Progenitor cell of endocrine pancreas (in vitro differentiated cells): ENCODE results near the gene ARID1B. TPM values are rescaled to one million over a fixed set of nuclear protein-coding genes. Genes with fewer than 3 reads are reported as not detected.

Experiments
- DNase-seq: peaks from one replicate; pipeline ENCODE4 v3.0.0; 2021; ENCODE audit warnings: low spot score; ENCODE audit not compliant: unreplicated experiment
- H3K27ac Mint-ChIP-seq: 2 replicates; pipeline ENCODE4 v1.8.0; 2021; ENCODE audit warnings: mild to moderate bottlenecking, moderate library complexity, mixed read lengths
- H3K27me3 Mint-ChIP-seq: 2 replicates; pipeline ENCODE4 v1.8.0; 2021; ENCODE audit warnings: mixed read lengths
- H3K36me3 Mint-ChIP-seq: 2 replicates; pipeline ENCODE4 v1.8.0; 2022; ENCODE audit warnings: mixed read lengths; ENCODE audit not compliant: insufficient read depth
- H3K4me1 Mint-ChIP-seq: 2 replicates; pipeline ENCODE4 v1.8.0; 2021; ENCODE audit warnings: low read depth, mixed read lengths
- H3K4me3 Mint-ChIP-seq: 2 replicates; pipeline ENCODE4 v1.8.0; 2021; ENCODE audit warnings: low read depth, mild to moderate bottlenecking, moderate library complexity, mixed read lengths
- H3K9me3 Mint-ChIP-seq: 2 replicates; pipeline ENCODE4 v1.8.0; 2021; ENCODE audit warnings: low read depth, mixed read lengths
- total RNA-seq: library from RNA; stranded (reverse); gene quantifications from 2 replicates; pipeline ENCODE4 v1.2.1, GENCODE V29; 2021
- TF ChIP-seq, protein P1 (sequence below): fragments of 200-600 bp; sonication (generic); IDR thresholded peaks from one replicate; pipeline ENCODE4 v1.5.0; 2021; ENCODE audit warnings: antibody characterized with exemption, mild to moderate bottlenecking; ENCODE audit not compliant: unreplicated experiment

ARID1B gene
- total RNA-seq, 1 donor from 2014 or later = 152 TPM

DNA sequence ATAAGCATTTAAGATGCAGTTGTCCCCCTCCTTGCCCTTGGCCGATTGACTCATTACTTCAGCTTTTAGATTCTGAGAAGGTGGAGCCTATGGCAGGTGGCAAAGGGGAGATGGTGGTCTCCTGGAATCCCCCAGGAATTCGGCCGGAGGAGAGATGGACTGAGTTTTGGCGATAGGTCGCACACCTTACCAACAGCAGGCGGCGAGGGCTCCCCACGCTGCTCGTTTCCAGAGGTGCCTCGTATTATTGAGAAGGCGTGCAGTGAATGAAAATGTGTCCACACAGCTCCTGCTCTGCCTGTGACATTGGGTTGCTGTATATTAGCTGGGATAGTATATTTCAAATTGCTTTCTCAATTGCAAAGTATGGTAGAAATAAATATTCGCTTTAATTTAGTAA is 224.5 kb downstream of the ARID1B start:
- Mint-ChIP-seq H3K4me1 (peaks cover 12% of the 10 kb centered on the region), H3K36me3 (peaks cover 3% of the 10 kb centered on the region), H3K27me3 (no peaks in the 10 kb centered on the region), H3K27ac (no peak overlapping the region), H3K9me3 (no peaks in the 10 kb centered on the region), H3K4me3 (no peak overlapping the region)
- TF ChIP-seq, protein P1, sequence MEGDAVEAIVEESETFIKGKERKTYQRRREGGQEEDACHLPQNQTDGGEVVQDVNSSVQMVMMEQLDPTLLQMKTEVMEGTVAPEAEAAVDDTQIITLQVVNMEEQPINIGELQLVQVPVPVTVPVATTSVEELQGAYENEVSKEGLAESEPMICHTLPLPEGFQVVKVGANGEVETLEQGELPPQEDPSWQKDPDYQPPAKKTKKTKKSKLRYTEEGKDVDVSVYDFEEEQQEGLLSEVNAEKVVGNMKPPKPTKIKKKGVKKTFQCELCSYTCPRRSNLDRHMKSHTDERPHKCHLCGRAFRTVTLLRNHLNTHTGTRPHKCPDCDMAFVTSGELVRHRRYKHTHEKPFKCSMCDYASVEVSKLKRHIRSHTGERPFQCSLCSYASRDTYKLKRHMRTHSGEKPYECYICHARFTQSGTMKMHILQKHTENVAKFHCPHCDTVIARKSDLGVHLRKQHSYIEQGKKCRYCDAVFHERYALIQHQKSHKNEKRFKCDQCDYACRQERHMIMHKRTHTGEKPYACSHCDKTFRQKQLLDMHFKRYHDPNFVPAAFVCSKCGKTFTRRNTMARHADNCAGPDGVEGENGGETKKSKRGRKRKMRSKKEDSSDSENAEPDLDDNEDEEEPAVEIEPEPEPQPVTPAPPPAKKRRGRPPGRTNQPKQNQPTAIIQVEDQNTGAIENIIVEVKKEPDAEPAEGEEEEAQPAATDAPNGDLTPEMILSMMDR = no peak
- DNase-seq = no peak

DNA sequence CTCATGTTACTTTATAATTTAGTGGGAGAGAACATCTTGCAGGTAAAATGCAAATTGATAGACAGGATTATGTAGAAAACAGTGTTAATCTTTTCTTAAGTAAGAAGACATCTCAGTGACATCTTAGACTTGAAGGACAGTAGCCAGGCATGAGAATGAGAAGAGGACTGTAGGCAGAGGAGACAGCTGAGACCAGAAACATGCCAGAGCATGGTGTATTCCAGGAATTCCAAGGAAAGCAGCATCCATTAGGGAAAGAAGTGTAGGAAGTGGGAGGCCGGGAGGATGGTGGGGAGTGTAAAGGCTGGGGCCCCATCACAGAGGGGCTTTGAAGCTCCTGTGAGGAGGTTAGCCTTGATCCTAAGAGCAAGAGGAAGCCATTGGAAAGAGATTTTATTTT is 225.6 kb downstream of the ARID1B start:
- no peaks in the 10 kb centered on the region for H3K27me3 Mint-ChIP-seq
- H3K27ac Mint-ChIP-seq = peak overlapping the region; percentile 13
- H3K9me3 Mint-ChIP-seq = no peaks in the 10 kb centered on the region
- no peak overlapping the region for H3K4me3 Mint-ChIP-seq
- no peak for DNase-seq
- TF ChIP-seq, protein P1 = no peak
- peaks cover 2% of the 10 kb centered on the region for H3K36me3 Mint-ChIP-seq
- peaks cover 15% of the 10 kb centered on the region for H3K4me1 Mint-ChIP-seq

DNA sequence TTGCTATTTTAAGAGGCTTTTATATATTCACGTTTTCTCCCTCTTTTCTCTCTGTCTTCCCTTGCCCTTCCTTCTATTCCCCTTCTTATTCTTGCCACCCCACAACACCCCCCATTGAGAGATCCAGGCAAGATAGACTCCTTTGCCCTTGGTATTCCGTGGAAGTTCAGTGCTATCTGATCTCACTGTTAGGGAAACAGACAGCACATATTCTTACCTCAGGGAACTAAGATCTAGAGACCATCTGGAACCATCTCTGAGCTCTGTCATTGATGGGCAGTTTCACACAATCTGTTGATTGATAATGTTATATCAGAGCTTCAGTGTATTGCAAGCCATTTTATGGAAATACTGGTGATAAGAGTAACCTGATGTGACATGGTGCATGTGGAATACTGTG is 228.8 kb downstream of the ARID1B start:
- Mint-ChIP-seq H3K4me3 (no peak overlapping the region), H3K27ac (peak overlapping the region; percentile 8), H3K27me3 (no peaks in the 10 kb centered on the region), H3K36me3 (peaks cover 3% of the 10 kb centered on the region), H3K9me3 (peaks cover 2% of the 10 kb centered on the region), H3K4me1 (peaks cover 17% of the 10 kb centered on the region)
- DNase-seq = no peak
- TF ChIP-seq, protein P1 = no peak

DNA sequence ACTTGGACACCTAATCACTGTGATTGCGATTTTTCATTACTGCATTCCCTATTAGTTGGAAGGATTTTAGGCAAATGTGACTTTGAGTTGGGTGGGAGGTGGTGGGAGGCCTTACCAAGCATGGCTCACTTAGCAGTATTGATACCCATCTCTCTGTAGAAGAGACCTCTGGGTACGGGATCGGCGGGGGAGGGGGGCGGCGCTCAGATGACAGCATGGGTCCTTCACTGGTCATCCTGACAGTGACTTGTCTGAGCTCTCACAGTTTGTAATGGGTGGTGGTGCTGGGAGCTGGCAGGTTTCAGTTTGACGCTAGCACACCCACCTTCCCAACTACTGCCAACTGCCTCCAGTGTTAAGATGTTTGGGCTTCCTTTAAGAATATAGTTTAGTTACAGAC is 231.4 kb downstream of the ARID1B start:
- Mint-ChIP-seq H3K9me3 (peaks cover 8% of the 10 kb centered on the region), H3K4me3 (no peak overlapping the region), H3K27ac (no peak overlapping the region), H3K27me3 (no peaks in the 10 kb centered on the region), H3K36me3 (peaks cover 6% of the 10 kb centered on the region), H3K4me1 (peaks cover 23% of the 10 kb centered on the region)
- TF ChIP-seq, protein P1 = no peak
- no peak for DNase-seq

DNA sequence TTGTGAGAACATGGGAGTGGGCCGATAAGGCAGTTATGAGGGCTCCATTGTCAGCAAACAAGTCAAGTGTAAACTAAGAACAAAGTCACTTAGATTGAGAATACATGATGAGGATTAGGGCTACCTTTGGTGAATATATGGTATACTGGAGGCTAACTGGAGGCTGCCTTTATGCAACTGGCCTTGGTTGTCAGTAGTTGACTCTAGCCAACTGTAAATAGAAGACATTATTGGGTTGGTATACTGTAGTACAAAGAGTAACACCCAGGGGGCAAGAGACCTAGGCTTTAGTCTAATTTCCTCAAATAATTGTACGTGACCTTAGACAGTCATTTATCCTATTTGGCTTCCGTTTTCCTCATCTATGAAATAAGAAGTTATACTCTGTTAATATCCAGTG is 235.2 kb downstream of the ARID1B start:
- no peak for DNase-seq
- no peaks in the 10 kb centered on the region for H3K27me3 Mint-ChIP-seq
- H3K36me3 Mint-ChIP-seq = peaks cover 6% of the 10 kb centered on the region
- TF ChIP-seq, protein P1 = no peak
- no peak overlapping the region for H3K27ac Mint-ChIP-seq
- H3K9me3 Mint-ChIP-seq = peaks cover 8% of the 10 kb centered on the region
- H3K4me1 Mint-ChIP-seq = peaks cover 17% of the 10 kb centered on the region
- H3K4me3 Mint-ChIP-seq = no peak overlapping the region
